ENCODE data around the gene BUD31.

DNA sequence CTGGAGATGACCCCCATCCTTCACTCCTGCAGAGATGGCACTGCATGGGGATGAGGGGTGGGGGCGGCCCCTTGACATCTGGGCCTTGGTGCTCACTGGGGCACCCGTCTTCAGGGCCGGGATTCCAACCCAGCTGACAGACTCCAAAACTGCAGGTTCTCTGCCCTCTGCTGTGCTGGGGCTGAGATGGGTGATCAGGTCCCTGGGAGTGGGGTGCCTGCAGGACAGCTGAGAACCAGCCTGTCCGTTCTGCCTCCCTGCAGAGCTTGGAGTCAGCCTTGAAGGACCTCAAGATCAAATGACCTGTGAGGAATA is 14.6 kb upstream of the BUD31 start:
- TF ChIP-seq, protein P1, sequence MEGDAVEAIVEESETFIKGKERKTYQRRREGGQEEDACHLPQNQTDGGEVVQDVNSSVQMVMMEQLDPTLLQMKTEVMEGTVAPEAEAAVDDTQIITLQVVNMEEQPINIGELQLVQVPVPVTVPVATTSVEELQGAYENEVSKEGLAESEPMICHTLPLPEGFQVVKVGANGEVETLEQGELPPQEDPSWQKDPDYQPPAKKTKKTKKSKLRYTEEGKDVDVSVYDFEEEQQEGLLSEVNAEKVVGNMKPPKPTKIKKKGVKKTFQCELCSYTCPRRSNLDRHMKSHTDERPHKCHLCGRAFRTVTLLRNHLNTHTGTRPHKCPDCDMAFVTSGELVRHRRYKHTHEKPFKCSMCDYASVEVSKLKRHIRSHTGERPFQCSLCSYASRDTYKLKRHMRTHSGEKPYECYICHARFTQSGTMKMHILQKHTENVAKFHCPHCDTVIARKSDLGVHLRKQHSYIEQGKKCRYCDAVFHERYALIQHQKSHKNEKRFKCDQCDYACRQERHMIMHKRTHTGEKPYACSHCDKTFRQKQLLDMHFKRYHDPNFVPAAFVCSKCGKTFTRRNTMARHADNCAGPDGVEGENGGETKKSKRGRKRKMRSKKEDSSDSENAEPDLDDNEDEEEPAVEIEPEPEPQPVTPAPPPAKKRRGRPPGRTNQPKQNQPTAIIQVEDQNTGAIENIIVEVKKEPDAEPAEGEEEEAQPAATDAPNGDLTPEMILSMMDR (conservative IDR thresholded peaks at IDR 0.05; ENCODE audit: low read length): no peak
- TF ChIP-seq EZH2phosphoT487 (IDR thresholded peaks at IDR 0.05; ENCODE audit: borderline replicate concordance, low read depth, low read length): no peak
